ENCODE measurements around the gene ABHD5.

- TF ChIP-seq CTCF (conservative IDR thresholded peaks at IDR 0.05) (no peak), ZFX (IDR thresholded peaks at IDR 0.05) (no peak)
Observed at GRCh38 chr3:43764471-43764870, 73.7 kb downstream of the ABHD5 start.

Data from C4-2B (cell line).